Measurements from ENCODE around the gene MBD5.

The MBD5 gene

GRCh38 chr2:148486655-148487054 lies 465.8 kb downstream of the MBD5 start:
- no peak for DNase-seq

GRCh38 chr2:148487439-148487838 lies 466.5 kb downstream of the MBD5 start:
- DNase-seq: no peak

DNA sequence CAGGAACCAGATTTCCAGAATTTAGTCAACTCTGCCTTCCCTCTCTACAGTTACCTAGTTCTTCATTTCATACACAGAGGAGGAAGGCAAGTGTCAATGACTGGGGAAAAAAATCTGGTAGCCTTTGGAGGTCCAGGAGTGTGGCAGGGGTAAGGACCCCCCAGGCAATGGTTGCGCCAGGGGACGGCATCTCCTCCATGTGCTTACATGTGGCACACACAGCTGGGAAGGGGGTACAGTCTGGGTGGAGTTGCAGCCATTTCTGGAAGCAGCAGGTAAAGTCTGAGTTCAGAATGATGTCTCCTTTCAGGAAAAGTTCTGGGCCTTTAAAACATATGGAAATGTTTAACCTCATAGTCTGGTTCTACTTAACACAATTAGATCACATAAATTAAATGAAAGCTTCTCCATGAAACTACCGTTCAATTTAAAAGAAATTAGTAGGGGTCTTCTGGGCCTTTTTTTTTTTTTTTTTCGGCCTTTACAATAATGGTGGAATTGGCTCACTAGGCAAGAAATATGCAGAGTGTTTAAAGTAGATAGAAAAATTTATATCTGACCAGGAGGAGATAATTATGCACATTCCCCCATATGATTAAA lies 470.0 kb downstream of the MBD5 start:
- no peak for DNase-seq

DNA sequence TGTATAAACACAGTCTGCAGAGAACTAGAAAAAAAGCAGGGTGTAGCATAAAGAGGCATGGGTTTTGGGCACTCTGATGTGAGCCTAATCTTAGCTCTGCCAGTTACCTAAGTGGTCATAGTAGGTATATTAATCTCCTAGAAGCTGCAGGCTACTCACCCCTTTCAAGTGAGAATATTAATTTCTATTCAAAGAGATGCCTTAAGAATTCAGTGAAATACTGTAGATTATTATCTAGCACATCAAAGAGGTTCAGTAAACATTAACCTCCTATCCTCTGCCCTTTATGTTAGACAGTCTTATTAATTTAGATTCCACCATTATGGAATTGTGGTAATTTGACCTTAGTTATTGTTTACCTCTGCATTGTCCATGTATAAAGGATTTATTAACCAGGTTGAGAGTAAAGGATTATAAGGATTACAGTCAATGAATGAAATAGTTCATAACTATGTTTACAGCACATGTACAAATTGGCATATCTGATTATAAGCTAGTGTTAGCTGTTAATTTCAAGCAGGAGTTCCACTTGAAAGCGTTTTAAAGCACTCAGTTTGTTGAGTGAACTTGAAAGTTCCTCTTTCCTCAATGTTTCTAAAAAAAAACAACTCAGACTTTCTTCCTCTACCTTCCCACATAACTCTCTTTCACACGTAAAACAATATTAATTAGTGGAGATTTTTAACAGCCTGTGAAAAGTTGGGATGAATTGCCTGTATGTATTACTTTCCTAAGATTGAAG lies 473.1 kb downstream of the MBD5 start:
- DNase-seq: no peak

DNA sequence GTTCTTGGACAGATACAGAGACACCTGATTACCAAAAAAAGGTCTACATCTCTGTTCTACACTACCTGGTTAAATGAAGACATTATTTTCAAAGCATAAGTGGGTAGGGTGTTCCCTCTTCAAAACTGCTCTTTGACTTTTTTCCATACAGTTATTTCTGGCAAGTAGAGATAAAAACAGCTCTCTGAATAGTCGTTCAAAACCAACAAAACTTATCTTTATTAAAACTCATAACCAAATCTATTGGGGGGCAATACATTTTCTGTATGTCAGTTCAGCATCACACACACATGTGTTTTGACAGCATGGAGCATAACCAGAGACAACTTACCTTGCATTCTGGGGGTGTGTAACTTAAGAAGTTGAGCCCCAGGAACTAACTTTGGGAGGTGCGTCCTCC lies 474.7 kb downstream of the MBD5 start:
- no peak for DNase-seq

GRCh38 chr2:148501545-148501944 lies 480.7 kb downstream of the MBD5 start:
- DNase-seq: no peak

GRCh38 chr2:148503516-148503915 lies 482.6 kb downstream of the MBD5 start:
- DNase-seq: no peak

- DNase-seq: no peak
These were observed 487.1 kb downstream of the MBD5 start for GRCh38 chr2:148507970-148508369.

DNA sequence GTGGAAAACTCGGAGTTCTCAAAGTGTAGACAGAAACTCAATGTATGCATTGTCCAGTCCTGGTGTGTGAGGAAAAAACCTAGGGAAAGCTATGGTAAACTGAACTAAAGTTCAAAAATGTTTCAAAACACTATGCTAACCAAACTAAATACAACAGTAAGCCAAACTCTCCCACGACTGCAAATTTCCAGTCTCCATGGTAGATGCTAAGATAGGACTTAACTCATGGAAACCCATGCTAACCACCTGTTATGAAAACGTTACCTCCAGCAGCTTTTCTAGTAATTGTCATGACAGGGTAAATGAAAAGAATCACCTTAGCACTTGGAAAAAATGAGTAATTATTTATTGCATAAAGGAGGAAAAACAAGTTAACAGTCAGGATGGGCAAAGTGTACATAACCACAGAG lies 488.0 kb downstream of the MBD5 start:
- DNase-seq: no peak

DNA sequence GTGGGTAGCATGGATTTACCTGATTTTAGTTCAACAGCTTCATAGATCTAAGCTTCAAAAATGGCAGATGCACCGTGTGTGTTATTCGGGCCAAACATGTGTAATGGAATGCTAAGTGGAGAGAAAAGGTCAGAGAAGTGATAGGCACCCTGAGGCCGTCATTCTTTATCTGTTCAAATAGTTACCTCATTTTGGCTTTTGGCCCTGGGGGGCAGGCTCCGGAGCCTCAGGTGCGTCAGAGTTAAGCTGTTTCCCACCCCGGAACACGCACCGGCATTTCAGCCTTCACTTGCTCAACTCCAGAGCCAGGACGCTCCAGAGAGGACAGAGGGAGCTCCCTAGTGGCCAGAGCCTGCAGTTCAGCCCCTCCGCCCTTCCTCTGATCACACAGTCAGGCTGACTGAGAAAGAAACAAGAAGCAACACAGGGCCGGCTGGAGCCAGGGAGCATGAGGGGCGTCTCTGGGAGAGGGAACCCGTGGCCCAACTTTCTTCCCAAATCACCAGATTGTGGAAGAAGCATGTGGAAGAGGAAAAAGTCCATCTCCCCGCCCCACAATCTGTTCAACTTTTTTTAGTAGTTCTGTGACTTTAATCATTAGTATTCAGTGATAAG lies 488.5 kb downstream of the MBD5 start:
- DNase-seq: peak; percentile 81

DNA sequence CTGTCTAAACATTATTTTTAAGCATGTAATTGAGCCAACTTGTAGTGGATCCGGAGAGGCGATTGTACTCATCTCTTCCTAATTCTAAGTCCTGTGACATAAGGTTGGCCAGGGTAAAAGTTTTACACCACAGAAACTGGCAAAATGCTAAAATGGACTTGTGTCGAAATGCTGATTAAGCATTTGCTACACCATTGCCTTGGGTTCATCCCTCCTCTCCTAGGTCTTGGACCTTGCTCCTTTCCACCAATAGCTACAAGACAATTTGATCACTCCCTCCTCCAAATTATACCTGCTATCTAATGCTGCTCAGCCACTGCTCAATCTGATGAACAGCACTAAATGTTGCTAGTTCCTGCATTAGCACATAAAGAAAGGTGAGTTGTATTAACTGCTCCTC lies 491.0 kb downstream of the MBD5 start:
- DNase-seq: no peak

GRCh38 chr2:148512501-148512900 lies 491.6 kb downstream of the MBD5 start:
- DNase-seq: no peak

- DNase-seq: no peak
These were observed 492.5 kb downstream of the MBD5 start for GRCh38 chr2:148513427-148513826.

DNA sequence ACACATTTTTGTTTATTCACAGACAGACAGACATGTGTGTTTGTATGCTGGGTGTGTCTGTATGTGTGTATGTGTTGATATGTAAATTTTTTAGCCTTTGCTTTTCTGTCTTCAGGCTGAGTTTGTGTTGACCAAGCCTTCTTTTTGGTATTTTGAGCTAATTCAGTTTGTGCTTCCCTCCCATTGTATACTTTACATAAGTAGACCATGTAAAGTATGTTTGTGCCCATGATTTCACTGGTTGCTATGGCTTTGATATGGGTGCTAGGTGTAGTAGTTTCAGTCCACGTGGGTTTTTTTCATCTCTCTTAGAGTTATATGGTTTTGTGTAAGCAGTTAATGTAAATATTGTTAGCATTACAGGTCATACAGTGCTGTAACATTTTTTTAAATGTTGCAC lies 494.2 kb downstream of the MBD5 start:
- DNase-seq: no peak

DNA sequence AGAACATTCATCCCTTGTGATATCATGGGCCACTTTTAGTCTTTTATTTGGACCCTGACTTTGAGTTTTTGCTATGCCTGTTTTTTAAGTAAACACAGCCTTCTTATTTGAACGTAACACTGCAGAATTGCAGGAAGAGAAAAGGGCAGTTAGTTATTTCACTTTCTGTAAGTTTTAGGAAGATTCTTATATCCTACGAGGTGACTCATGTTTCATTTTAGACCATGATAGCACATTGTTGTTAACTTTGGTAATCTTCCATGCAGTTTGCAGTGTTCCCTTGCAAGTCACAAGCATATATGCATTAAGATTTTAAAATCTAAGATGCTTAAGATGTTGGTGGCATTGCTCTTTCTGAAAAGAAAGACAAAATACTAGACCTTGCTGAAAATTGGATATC lies 495.1 kb downstream of the MBD5 start:
- no peak for DNase-seq

GRCh38 chr2:148517296-148517695 lies 496.4 kb downstream of the MBD5 start:
- no peak for DNase-seq

DNA sequence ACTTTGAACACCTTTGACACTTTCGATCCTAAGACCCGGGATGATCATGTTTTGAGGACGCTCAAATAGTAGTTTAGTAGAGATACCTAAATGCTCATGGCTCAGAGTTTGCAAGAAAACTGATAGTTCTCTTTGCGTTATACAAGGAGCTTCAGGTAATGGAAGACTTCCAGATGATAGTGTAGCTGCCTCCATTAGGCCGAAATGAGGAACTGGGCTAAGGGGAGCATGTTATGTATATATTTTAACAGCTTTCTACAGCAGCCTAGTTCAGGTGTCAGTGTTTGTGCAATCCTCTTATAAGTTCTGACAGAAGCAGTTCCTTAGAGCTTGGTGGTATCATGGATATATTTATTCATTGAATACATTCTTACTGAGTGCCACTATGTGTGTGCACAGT lies 496.9 kb downstream of the MBD5 start:
- DNase-seq: no peak

GRCh38 chr2:148519013-148519412 lies 498.1 kb downstream of the MBD5 start:
- DNase-seq: no peak

- no peak for DNase-seq
These were observed 500.3 kb downstream of the MBD5 start for GRCh38 chr2:148521181-148521580.

DNA sequence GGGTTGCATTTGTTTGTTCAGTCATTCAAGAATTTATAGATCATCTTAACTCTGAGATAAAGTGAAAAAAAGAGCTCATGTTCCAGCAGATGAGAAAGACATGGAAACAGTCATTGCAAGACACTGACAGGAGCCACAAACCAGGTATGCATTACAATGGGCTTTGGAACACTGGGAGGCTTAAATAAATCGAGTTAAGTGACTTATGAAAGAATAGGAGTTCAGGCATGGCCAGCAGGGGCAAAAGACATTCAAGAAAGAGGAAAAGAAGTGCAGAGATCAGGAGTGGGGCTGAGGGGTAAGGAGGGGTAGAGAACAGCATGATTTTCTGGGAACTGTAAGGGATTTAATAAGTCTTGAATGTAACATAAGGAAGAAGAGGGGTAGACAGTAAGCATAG lies 502.4 kb downstream of the MBD5 start:
- no peak for DNase-seq

DNA sequence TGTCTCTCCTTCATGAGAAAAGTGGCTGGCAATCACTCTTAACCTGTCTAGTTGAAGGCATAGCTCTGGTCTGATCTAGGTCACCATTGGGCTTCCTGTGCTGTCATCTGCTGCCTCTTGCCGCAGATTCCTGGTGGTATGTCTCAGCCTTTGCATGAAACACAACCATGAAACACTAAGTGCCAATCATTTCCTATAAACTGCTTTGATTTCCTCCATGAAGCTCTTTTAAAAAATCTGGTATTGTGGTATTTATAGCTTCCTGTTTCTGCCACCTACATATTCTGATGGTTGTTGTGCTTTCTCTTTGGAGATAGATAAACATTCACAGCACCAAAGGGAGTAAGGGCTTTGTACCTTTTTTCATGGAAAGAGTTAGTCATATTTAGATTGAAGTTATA lies 503.6 kb downstream of the MBD5 start:
- DNase-seq: peak; percentile 46

- no peak for DNase-seq
These were observed 504.2 kb downstream of the MBD5 start for GRCh38 chr2:148525130-148525529.

- no peak for DNase-seq
These were observed 505.8 kb downstream of the MBD5 start for GRCh38 chr2:148526509-148527346.
